HG03521 (cell line): ENCODE data around the gene NDEL1.

Source experiments
- ATAC-seq: cut with Tn5 transposase; IDR thresholded peaks from one replicate; pipeline ENCODE4 v1.9.1; 2021; ENCODE audit warnings: mild to moderate bottlenecking, moderate library complexity; ENCODE audit not compliant: unreplicated experiment

Gene NDEL1

GRCh38 chr17:8499171-8499570 lies 63.5 kb downstream of the NDEL1 start:
- no peak for ATAC-seq

GRCh38 chr17:8499614-8500013 lies 63.9 kb downstream of the NDEL1 start:
- no peak for ATAC-seq

GRCh38 chr17:8500609-8501008 lies 64.9 kb downstream of the NDEL1 start:
- no peak for ATAC-seq

- no peak for ATAC-seq
Measured at GRCh38 chr17:8502126-8502525, 66.4 kb downstream of the NDEL1 start.

GRCh38 chr17:8503368-8503767 lies 67.7 kb downstream of the NDEL1 start:
- no peak for ATAC-seq

GRCh38 chr17:8503807-8504206 lies 68.1 kb downstream of the NDEL1 start:
- no peak for ATAC-seq

GRCh38 chr17:8504460-8505207 lies 69.0 kb downstream of the NDEL1 start:
- no peak for ATAC-seq

- ATAC-seq = no peak
Measured at GRCh38 chr17:8506145-8506544, 70.5 kb downstream of the NDEL1 start.

GRCh38 chr17:8514801-8515200 lies 79.1 kb downstream of the NDEL1 start:
- ATAC-seq = no peak
